Nephron (organoid): Measurements from ENCODE around the gene KRABD2.

Experiments
- H3K27ac Mint-ChIP-seq, 3 experiments: 2 replicates each; pipeline ENCODE4 v1.8.0; 2020; ENCODE audit warnings: mixed read lengths in 3 of 3, mild to moderate bottlenecking in 2 of 3, moderate library complexity in 1 of 3
- H3K27me3 Mint-ChIP-seq: 2 replicates; pipeline ENCODE4 v1.8.0; 2021; ENCODE audit warnings: low read depth, mild to moderate bottlenecking, moderate library complexity, mixed read lengths
- H3K36me3 Mint-ChIP-seq: 2 replicates; pipeline ENCODE4 v1.8.0; 2020; ENCODE audit warnings: low read depth, mixed read lengths
- H3K4me1 Mint-ChIP-seq: 2 replicates; pipeline ENCODE4 v1.8.0; 2020; ENCODE audit warnings: mixed read lengths
- H3K4me3 Mint-ChIP-seq, 3 experiments: 2 replicates each; pipeline ENCODE4 v1.8.0; 2020; ENCODE audit warnings: mild to moderate bottlenecking in 3 of 3, mixed read lengths in 3 of 3, moderate library complexity in 2 of 3
- H3K9me3 Mint-ChIP-seq: 2 replicates; pipeline ENCODE4 v1.8.0; 2020; ENCODE audit warnings: mixed read lengths
- TF ChIP-seq, protein P1 (sequence below), 3 experiments: fragments of 200-600 bp; sonication (generic); IDR thresholded peaks; one replicate each; pipeline ENCODE4 v1.5.0; 2021; ENCODE audit warnings: antibody characterized with exemption in 3 of 3; ENCODE audit not compliant: unreplicated experiment in 3 of 3

KRABD2 gene

DNA sequence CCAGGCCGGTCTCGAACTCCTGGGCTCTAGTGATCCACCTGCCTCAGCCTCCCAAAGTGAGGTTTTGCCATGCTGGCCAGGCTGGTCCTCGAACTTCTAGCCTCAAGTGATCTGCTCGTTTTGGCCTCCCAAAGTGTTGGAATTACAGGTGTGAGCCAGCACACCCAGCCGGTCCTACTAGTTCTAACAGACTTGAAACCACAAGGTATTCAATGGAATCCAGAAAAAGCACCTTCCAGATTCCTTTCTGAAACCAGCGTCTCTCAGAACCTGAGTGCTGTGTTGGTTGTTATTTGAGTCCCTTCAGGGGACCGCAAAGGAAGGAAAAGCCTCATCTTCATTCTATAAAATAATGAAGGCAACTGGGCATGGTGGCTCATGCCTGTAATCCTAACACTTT lies 4.1 kb downstream of the KRABD2 start:
- H3K36me3 Mint-ChIP-seq: peaks cover 51% of the 10 kb centered on the region
- peaks cover 23% of the 10 kb centered on the region for H3K4me1 Mint-ChIP-seq
- H3K27ac Mint-ChIP-seq: no peak overlapping the region
- no peaks in the 10 kb centered on the region for H3K27me3 Mint-ChIP-seq
- TF ChIP-seq, protein P1, sequence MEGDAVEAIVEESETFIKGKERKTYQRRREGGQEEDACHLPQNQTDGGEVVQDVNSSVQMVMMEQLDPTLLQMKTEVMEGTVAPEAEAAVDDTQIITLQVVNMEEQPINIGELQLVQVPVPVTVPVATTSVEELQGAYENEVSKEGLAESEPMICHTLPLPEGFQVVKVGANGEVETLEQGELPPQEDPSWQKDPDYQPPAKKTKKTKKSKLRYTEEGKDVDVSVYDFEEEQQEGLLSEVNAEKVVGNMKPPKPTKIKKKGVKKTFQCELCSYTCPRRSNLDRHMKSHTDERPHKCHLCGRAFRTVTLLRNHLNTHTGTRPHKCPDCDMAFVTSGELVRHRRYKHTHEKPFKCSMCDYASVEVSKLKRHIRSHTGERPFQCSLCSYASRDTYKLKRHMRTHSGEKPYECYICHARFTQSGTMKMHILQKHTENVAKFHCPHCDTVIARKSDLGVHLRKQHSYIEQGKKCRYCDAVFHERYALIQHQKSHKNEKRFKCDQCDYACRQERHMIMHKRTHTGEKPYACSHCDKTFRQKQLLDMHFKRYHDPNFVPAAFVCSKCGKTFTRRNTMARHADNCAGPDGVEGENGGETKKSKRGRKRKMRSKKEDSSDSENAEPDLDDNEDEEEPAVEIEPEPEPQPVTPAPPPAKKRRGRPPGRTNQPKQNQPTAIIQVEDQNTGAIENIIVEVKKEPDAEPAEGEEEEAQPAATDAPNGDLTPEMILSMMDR (IDR thresholded peaks at IDR 0.05; ENCODE audit: unreplicated experiment in 3 of 3): no peak
- no peaks in the 10 kb centered on the region for H3K9me3 Mint-ChIP-seq
- H3K4me3 Mint-ChIP-seq: peak overlapping the region in 2 of 3 experiments; percentile 19 to 46

- Mint-ChIP-seq H3K27ac (peak overlapping the region; percentile 23 to 78 (median 39)), H3K9me3 (no peaks in the 10 kb centered on the region), H3K4me3 (peak overlapping the region; percentile 45 to 63 (median 48)), H3K4me1 (peaks cover 21% of the 10 kb centered on the region), H3K36me3 (peaks cover 46% of the 10 kb centered on the region), H3K27me3 (no peaks in the 10 kb centered on the region)
- TF ChIP-seq, protein P1 (IDR thresholded peaks at IDR 0.05; ENCODE audit: unreplicated experiment in 3 of 3): no peak
Observed at GRCh38 chr17:8371786-8372185, 4.7 kb downstream of the KRABD2 start.

DNA sequence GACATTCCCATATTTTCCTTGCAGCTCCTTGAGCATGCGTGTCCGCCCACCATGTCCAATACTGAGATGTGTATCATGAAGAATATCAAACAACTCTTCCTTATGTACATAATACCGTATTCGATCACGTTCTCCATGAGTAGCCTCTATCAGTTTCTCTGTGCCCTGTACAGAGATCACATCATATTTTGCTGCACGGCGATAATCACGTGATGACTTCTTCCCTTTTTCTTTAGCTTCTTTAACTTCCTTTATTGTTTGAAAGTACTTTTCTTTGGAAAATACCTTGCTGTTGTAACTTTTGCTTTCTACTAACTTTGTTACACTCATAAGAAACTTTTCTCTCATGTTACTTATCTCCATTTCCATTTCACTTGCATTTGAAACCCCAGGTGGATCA lies 6.6 kb downstream of the KRABD2 start:
- H3K27ac Mint-ChIP-seq: no peak overlapping the region

GRCh38 chr17:8368193-8368592 lies 8.3 kb downstream of the KRABD2 start:
- TF ChIP-seq, protein P1 (IDR thresholded peaks at IDR 0.05; ENCODE audit: unreplicated experiment in 3 of 3): no peak
- peaks cover 41% of the 10 kb centered on the region for H3K36me3 Mint-ChIP-seq
- H3K9me3 Mint-ChIP-seq: no peaks in the 10 kb centered on the region
- no peaks in the 10 kb centered on the region for H3K27me3 Mint-ChIP-seq
- no peak overlapping the region for H3K27ac Mint-ChIP-seq
- peaks cover 19% of the 10 kb centered on the region for H3K4me1 Mint-ChIP-seq
- no peak overlapping the region for H3K4me3 Mint-ChIP-seq

More for the DNA sequence above, 6.6 kb downstream of the KRABD2 start:
- H3K4me1 Mint-ChIP-seq: peaks cover 19% of the 10 kb centered on the region
- no peaks in the 10 kb centered on the region for H3K9me3 Mint-ChIP-seq
- peaks cover 41% of the 10 kb centered on the region for H3K36me3 Mint-ChIP-seq
- TF ChIP-seq, protein P1 (IDR thresholded peaks at IDR 0.05; ENCODE audit: unreplicated experiment in 3 of 3): no peak
- no peak overlapping the region for H3K4me3 Mint-ChIP-seq
- no peaks in the 10 kb centered on the region for H3K27me3 Mint-ChIP-seq

DNA sequence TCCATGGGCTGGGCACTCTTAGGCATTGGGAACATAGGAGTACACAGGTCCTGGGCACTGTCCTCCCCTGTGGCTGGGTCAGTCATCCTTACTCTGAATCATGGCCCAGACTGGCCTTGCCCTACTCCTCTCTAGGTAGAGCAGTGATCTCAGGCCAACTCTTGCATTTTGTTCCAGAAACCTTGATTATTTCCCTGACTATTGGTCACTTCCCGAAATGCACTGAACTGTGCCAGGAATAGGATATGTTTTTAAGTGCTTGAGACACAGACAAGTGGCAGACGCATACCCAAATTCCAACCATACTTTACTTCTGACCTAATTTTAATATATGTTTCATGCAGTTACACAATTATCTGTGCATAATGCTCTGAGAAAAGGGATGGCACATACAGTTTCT lies 10.3 kb downstream of the KRABD2 start:
- peaks cover 16% of the 10 kb centered on the region for H3K4me1 Mint-ChIP-seq
- no peak overlapping the region for H3K4me3 Mint-ChIP-seq
- peak overlapping the region in 1 of 3 experiments; percentile 34 for H3K27ac Mint-ChIP-seq
- no peaks in the 10 kb centered on the region for H3K27me3 Mint-ChIP-seq
- H3K36me3 Mint-ChIP-seq: peaks cover 39% of the 10 kb centered on the region
- TF ChIP-seq, protein P1 (IDR thresholded peaks at IDR 0.05; ENCODE audit: unreplicated experiment in 3 of 3): no peak
- no peaks in the 10 kb centered on the region for H3K9me3 Mint-ChIP-seq

GRCh38 chr17:8365143-8365542 lies 11.4 kb downstream of the KRABD2 start:
- Mint-ChIP-seq H3K27ac (no peak overlapping the region), H3K4me3 (no peak overlapping the region), H3K27me3 (no peaks in the 10 kb centered on the region), H3K4me1 (peaks cover 24% of the 10 kb centered on the region), H3K9me3 (no peaks in the 10 kb centered on the region), H3K36me3 (peaks cover 34% of the 10 kb centered on the region)
- TF ChIP-seq, protein P1 (IDR thresholded peaks at IDR 0.05; ENCODE audit: unreplicated experiment in 3 of 3): no peak
